Epithelial cell of esophagus (primary cell): Measurements from ENCODE around the gene TDRD3.

Experiments
- DNase-seq: peaks from one replicate; pipeline ENCODE4 v3.0.0; 2010; ENCODE audit warnings: low read depth
- H3K4me3 ChIP-seq: 2 replicates; pipeline ENCODE4 v1.5.1; 2011; ENCODE audit warnings: mild to moderate bottlenecking, low read length, control low read depth
- CTCF ChIP-seq: IDR thresholded peaks from 2 replicates; pipeline ENCODE4 v1.5.1; 2011; ENCODE audit warnings: low read depth, mild to moderate bottlenecking, low read length, control low read depth, inconsistent platforms; ENCODE audit not compliant: insufficient read depth; ENCODE audit errors: missing control alignments

Gene TDRD3

DNA sequence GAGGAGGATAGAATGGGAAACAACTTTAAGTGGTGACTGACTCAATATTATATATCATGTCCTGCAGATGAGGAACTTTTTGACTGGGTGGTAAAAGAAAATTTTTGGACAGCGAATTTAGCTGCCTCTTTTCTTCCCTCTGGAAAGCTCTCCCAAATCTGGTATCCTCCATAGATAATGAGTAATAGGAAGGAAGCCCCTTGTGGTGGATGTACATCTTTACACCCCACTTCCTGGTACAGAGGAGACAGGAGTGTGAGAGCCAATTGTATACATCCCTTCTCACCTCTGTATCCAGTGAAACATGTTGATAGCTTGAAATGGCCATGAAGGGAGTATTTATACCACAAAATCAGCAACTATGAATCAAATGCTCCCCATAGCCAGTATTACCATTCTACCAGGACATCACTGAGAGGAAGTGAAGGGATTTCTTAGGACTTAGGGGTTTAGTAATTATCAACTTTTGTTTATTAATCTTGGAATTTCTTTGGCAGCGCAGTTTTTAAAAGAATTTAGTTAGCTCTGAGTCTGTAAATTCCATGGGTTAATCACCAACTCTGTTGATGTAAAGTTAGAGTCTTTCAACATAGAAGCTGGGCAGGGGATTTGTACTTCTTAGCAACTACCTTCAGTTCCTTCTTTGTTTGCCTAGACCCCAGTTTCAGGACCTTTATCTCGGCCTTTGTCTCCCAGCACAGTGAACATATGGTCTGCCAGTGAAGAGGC, 17.0 kb upstream of the TDRD3 start:
- DNase-seq, result no peak
- H3K4me3 ChIP-seq, result no peak overlapping the region
- no peak for TF ChIP-seq CTCF

DNA sequence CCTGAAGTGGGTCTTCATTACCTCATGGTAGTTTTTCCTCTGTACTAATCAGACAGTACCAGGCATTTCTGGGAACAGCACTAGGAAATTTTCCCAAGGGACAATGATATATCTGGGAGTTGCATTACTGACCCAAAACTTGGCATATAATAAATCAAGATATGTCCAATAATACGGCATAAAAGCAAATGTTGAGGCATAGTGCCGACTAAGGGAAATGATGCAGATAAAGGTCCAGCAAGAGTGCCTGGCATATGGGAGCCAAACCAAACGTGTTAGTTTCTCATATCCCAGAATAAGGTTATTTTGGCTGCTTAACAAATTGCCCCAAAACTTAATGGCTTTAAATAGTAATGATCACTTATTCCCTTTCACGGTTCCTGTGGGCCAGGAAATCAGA, 12.1 kb upstream of the TDRD3 start:
- no peak for DNase-seq

DNA sequence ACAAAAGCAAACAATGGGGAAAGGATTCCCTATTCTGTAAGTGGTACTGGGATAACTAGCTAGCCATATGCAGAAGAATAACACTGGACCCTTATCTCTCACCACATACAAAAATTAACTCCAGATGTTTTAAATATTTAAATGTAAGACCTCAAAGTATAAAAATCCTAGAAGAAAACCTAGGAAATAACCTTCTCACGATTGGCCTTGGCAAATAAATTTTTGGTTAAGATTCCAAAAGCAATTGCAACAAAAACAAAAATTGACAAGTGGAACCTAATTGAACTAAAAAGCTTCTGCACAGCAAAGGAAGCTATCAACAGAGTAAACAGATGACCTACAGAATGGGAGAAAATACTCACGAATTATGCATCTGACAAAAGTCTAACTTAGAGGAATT, 10.8 kb upstream of the TDRD3 start:
- TF ChIP-seq CTCF, result no peak
- DNase-seq, result no peak
- no peak overlapping the region for H3K4me3 ChIP-seq

More for the DNA sequence above, 12.1 kb upstream of the TDRD3 start:
- no peak overlapping the region for H3K4me3 ChIP-seq
- no peak for TF ChIP-seq CTCF

- TF ChIP-seq CTCF, result no peak
- no peak overlapping the region for H3K4me3 ChIP-seq
- DNase-seq, result no peak
Measured at GRCh38 chr13:60392131-60392530, 4.9 kb upstream of the TDRD3 start.

DNA sequence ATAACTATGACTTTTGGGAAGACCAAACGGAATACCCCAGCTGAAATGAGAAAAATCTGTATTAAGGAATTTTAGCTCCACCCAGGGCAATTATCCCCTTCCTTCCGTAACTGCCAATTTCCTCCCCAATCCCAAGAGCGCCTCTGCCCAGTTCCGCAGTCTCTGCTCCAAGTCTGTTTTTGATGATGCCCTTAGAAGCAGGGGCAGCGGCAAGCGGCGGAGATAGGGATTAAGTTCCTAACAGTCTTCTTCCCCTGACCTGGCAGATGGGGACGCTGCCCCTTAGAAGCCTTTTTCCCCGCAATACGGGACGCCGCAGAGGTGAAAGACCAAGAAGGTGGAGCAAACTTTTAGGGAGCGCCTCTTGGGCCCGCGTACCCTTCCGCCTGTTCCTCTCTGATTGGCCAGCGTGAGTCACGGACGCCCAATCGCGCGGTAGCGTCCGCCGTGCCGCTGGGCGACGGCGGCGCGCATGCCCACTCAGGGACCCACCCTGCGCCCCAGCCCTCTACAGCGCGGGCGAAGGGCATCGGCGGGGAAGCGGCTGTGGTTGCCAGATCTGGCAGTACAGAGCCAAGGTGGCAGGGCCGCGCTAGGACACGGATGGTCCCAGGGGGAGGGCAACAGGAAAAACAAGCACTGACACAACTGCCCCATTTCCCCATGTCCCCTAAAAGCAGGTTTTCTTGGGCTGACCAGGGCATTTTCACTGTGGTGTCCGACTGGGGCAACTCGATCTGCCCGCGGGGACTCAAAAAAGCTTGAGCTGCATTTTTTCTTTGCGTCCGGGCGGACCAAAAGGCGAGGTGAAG, 843 bp upstream of the TDRD3 start:
- DNase-seq, result peak; percentile 96
- H3K4me3 ChIP-seq, result peak overlapping the region; percentile 88
- no peak for TF ChIP-seq CTCF

DNA sequence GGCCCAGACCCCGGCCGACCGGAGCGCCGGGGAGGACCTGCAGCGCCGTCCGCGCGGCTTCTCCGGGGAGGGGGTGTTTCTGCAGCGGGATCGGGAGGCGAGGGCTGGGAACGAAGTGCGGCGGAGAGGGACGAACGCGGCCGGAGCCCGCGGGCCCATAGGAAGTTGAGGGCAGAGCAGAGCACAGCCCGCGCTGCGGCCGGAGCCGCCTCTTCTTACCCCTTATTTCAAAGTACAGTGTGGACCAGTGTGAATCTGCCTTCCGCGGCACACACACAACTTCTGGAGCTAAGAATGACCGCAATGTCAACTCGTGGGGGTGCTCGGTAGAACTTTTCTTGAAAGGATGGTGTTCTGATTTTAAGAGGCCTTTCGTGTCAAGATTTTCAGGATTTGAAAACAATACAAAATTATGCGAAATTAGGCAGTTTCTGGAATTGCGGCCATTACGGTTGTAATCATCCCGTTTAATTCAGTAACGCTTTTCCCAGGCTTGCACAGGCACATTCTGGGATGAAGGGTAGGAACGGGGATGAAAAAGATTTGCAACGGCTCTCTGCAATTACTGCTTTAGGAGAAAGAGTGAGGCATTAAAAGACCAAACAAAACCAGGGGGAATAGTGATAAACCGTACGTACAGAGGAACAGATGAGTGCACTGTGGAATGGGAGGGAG, 821 bp downstream of the TDRD3 start:
- peak overlapping the region; percentile 75 for H3K4me3 ChIP-seq
- DNase-seq, result peak; percentile 62
- no peak for TF ChIP-seq CTCF
